GM19035 (cell line): ENCODE data around the gene RXFP3.

Experiments used
- ATAC-seq: cut with Tn5 transposase; IDR thresholded peaks from one replicate; pipeline ENCODE4 v1.9.1; 2021; ENCODE audit not compliant: unreplicated experiment

Gene RXFP3

DNA sequence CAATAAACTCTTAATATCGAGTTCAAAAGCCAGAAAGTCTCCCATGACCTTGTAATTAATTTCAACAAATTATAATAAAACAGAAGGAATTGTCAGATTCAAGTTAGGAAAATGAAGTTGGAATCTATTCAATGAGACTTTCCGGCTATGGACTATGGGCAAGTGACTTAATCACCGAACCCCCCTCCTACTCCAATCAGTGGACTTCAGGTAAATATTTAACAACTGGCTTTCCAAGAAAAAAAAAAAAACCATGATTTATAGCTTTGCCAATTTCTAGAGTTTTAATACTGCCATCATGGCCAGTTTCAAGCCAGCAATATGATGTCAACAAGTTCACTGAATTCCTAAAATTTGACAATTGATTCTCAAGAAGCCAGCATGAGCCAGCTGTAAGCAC lies 43.8 kb downstream of the RXFP3 start:
- no peak for ATAC-seq

GRCh38 chr5:33981408-33982162 lies 45.4 kb downstream of the RXFP3 start:
- ATAC-seq: no peak

- no peak for ATAC-seq
These were observed 48.0 kb downstream of the RXFP3 start for GRCh38 chr5:33984178-33984577.

GRCh38 chr5:33984671-33985124 lies 48.5 kb downstream of the RXFP3 start, which contains the start of gene SLC45A2:
TSS of gene SLC45A2 (minus strand) at chr5:33984693. CDS start at chr5:33984583, 110 bp downstream.
- ATAC-seq: no peak

DNA sequence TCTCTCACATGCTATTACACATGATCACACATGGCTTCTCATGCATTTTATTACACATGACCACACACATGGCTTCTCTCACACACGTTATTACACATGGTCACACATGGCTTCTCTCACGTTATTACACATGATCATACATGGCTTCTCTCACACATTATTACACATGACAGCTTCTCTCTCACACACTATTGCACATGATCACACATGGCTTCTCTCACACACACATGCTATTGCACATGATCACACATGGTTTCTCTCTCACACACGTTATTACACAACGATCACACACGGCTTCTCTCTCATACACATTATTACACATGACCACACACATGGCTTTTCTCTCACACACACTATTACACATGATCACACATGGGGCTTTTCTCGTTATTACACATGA lies 49.3 kb downstream of the RXFP3 start:
- no peak for ATAC-seq
